Activated CD8-positive, alpha-beta memory T cell treated with anti-CD3 and anti-CD28 coated beads, Interleukin-2, amount 10 ng/mL, durations not matched to agents 7 days and 5 days (primary cell): Measurements from ENCODE around the gene RAF1. TPM values are rescaled to one million over a fixed set of nuclear protein-coding genes. Genes with fewer than 3 reads are reported as not detected.
"Not testable (repeated sequence)": the region's sequence is repeated elsewhere in the genome, so short reads cannot be mapped to it uniquely, and the experiment has no call there.

Experiments
- ATAC-seq: fragments of 150-1000 bp; cut with Tn5 transposase; one replicate; pipeline ENCODE4 v1.10.0; 2021; ENCODE audit warnings: moderate library complexity
- CTCF ChIA-PET: fragments of 350-600 bp; sonication (Branson Sonifier 250); formaldehyde crosslinking; loops from one replicate; lab custom pipeline; 2021; ENCODE audit warnings: antibody characterized with exemption; lab: Charles Lee
- DNase-seq: peaks from one replicate; pipeline ENCODE4 v3.0.0-alpha.2; 2020
- H3K27ac Mint-ChIP-seq: one replicate; pipeline ENCODE4 v1.8.0; 2021; ENCODE audit warnings: mild to moderate bottlenecking, mixed read lengths
- H3K27me3 Mint-ChIP-seq: one replicate; pipeline ENCODE4 v1.8.0; 2021; ENCODE audit warnings: mixed read lengths
- H3K36me3 Mint-ChIP-seq: one replicate; pipeline ENCODE4 v1.8.0; 2021; ENCODE audit warnings: mild to moderate bottlenecking, mixed read lengths
- H3K4me1 Mint-ChIP-seq: one replicate; pipeline ENCODE4 v1.8.0; 2021; ENCODE audit warnings: mixed read lengths
- H3K4me3 Mint-ChIP-seq: one replicate; pipeline ENCODE4 v1.8.0; 2021; ENCODE audit warnings: mild to moderate bottlenecking, moderate library complexity, mixed read lengths
- H3K9me3 Mint-ChIP-seq: one replicate; pipeline ENCODE4 v1.8.0; 2022; ENCODE audit warnings: low read depth, mixed read lengths
- total RNA-seq, 2 experiments: library from RNA; stranded (reverse); gene quantifications; one replicate each; pipeline ENCODE4 v1.2.3, GENCODE V29; 2021

The RAF1 gene
- total RNA-seq, 2 experiments from 2014 or later, result 92.4 to 96.8 TPM

DNA sequence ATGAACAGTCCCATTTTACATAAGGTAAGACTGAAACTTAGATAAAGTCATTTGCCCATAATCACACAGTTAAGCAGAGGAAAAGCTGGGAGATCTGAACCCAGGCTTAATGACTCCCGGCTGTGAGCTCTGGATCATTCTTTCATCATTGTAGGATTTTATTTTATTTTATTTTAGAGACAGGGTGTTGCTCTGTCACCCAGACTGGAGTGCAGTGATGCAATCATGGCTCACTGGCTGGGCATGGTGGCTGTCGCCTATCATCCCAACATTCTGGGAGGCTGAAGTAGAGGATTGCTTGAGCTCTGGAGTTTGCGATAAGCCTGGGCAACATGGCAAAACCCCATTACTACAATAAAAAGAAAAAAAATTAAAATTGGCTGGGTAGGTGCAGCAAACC lies 31.2 kb upstream of the RAF1 start:
- no peaks in the 10 kb centered on the region for H3K9me3 Mint-ChIP-seq
- no peaks in the 10 kb centered on the region for H3K4me1 Mint-ChIP-seq
- H3K27ac Mint-ChIP-seq, result no peak overlapping the region
- no peaks in the 10 kb centered on the region for H3K27me3 Mint-ChIP-seq
- ATAC-seq, result no peak
- H3K36me3 Mint-ChIP-seq, result no peaks in the 10 kb centered on the region
- H3K4me3 Mint-ChIP-seq, result no peak overlapping the region
- DNase-seq, result no peak
- CTCF ChIA-PET, result no interaction called here

DNA sequence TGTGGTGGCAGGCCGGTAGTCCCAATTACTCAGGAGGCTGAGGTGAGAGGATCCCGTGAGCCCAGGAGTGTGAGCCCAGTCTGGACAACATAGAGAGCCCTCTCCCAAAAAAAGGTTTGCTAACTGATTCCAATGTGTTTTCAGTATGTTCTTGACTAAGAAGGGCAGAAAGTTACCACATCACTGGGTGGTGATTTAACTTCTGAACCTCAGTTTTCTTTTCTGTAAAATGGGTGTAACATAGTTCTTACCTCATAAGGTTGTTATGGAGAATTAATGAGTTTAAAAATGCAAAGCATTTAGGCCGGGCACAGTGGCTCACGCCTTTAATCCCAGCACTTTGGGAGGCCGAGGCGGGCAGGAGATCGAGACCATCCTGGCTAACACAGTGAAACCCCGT lies 28.5 kb upstream of the RAF1 start:
- H3K36me3 Mint-ChIP-seq, result no peaks in the 10 kb centered on the region
- H3K9me3 Mint-ChIP-seq, result no peaks in the 10 kb centered on the region
- H3K27ac Mint-ChIP-seq, result no peak overlapping the region
- no peak for ATAC-seq
- H3K27me3 Mint-ChIP-seq, result peaks cover 6% of the 10 kb centered on the region
- no peak overlapping the region for H3K4me3 Mint-ChIP-seq
- H3K4me1 Mint-ChIP-seq, result no peaks in the 10 kb centered on the region
- DNase-seq, result no peak
- CTCF ChIA-PET, result no interaction called here

DNA sequence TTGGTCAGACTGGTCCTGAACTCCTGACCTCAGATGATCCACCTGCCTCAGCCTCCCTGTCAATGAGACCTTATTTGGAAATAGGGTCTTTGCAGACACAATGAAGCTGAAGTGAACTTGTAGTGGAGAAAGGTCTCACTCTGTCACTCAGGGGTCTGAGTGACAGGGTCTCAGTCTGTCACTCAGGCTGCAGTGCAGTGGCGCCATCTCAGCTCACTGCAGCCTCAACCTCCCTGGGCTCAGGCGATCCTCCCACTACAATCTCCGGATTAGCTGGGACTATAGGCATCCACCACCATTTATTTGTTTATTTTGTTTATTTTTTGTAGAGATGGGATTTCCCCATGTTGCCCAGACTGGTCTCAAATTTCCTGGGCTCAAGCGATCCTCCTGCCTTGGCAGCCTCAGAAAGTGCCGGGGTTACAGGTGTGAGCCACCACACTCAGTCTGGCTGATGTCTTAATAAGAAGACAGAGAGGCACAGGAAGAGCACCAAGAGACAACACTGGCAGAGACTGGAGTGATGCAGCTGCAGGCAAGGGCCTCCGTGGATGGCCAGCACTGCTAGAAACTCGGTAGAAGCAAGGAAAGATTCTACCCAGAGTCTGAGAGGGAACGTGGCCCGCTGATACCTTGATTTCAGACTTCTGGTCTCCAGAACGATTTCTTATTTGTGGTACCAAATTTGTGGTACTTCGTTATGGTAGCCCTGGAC lies 26.2 kb upstream of the RAF1 start:
- CTCF ChIA-PET, result no interaction called here
- H3K36me3 Mint-ChIP-seq, result no peaks in the 10 kb centered on the region
- ATAC-seq, result no peak
- no peak overlapping the region for H3K27ac Mint-ChIP-seq
- H3K4me3 Mint-ChIP-seq, result no peak overlapping the region
- no peaks in the 10 kb centered on the region for H3K4me1 Mint-ChIP-seq
- no peak for DNase-seq
- no peaks in the 10 kb centered on the region for H3K9me3 Mint-ChIP-seq
- peaks cover 6% of the 10 kb centered on the region for H3K27me3 Mint-ChIP-seq

DNA sequence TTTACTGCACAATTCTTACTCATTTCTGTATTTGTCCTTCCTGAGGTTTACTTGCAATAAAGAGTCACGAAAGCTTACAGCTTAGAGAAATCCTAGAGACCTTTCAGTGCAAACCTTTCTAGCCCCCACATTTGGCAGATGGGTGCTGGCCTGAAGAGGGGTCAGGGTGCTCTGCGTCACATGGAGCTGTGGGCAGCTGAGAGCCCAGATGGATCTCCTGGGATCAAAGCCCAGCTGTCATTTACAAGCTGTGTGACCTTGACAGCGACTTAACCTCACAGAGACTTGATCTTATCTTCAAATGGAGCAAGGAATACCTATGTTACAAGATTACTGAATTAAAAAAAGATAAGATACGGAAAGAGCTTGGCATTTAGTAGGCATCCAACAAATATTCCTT lies 24.0 kb upstream of the RAF1 start:
- H3K4me3 Mint-ChIP-seq, result no peak overlapping the region
- H3K9me3 Mint-ChIP-seq, result no peaks in the 10 kb centered on the region
- no peak overlapping the region for H3K27ac Mint-ChIP-seq
- H3K4me1 Mint-ChIP-seq, result no peaks in the 10 kb centered on the region
- peaks cover 6% of the 10 kb centered on the region for H3K27me3 Mint-ChIP-seq
- H3K36me3 Mint-ChIP-seq, result no peaks in the 10 kb centered on the region
- ATAC-seq, result no peak
- CTCF ChIA-PET, result no interaction called here
- DNase-seq, result no peak

DNA sequence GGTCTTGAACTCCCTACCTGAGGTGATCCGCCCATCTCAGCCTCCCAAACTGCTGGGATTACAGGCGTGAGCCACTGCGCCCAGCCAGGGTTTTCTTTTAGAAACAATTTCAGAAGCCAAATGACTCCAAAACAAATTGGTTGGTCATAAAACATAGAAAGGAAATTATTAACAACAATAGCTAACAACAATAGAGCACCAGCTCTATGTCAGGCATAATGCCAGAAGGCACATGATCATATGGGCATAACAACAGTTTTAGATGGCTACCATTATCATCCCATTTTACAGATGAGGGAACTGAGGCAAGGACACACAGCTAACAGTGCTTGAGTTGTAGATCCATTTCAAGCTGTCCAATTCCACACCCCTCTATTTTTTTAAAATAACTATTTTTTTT lies 22.2 kb upstream of the RAF1 start:
- H3K4me3 Mint-ChIP-seq, result no peak overlapping the region
- peaks cover 5% of the 10 kb centered on the region for H3K4me1 Mint-ChIP-seq
- H3K27ac Mint-ChIP-seq, result no peak overlapping the region
- H3K36me3 Mint-ChIP-seq, result no peaks in the 10 kb centered on the region
- no peaks in the 10 kb centered on the region for H3K9me3 Mint-ChIP-seq
- ATAC-seq (no peak), DNase-seq (no peak)
- CTCF ChIA-PET, result no interaction called here
- peaks cover 6% of the 10 kb centered on the region for H3K27me3 Mint-ChIP-seq

DNA sequence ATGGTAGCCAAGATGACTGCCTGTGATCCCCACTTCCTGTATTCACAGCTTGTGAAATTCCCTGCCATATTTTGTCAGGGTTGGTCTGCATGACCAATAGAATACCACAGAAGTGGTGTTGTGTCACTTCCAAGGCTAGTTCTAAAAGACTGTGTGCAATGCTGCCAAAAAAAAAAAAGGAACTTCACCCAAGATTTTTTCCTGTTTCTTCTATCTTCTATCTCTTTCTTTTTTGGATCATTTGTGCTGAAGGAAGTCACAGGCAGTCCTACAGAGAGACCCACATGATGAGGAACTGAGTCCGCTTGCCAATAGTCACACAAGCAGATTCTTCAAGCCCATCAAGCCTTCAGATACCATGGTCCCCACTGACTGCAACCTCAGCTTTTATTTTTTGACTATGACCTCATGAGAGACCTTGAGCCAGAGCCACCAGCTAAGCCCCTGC lies 18.1 kb upstream of the RAF1 start:
- Mint-ChIP-seq H3K27ac (no peak overlapping the region), H3K9me3 (no peaks in the 10 kb centered on the region), H3K4me1 (peaks cover 5% of the 10 kb centered on the region), H3K4me3 (no peak overlapping the region), H3K27me3 (no peaks in the 10 kb centered on the region), H3K36me3 (no peaks in the 10 kb centered on the region)
- CTCF ChIA-PET, result interaction anchor here (0.8 to 3.0 kb wide), 2 partner anchors 25 to 103 kb away, joined by 3 to 11 read pairs; no protein-coding TSS in a partner anchor
- ATAC-seq (no peak), DNase-seq (no peak)

DNA sequence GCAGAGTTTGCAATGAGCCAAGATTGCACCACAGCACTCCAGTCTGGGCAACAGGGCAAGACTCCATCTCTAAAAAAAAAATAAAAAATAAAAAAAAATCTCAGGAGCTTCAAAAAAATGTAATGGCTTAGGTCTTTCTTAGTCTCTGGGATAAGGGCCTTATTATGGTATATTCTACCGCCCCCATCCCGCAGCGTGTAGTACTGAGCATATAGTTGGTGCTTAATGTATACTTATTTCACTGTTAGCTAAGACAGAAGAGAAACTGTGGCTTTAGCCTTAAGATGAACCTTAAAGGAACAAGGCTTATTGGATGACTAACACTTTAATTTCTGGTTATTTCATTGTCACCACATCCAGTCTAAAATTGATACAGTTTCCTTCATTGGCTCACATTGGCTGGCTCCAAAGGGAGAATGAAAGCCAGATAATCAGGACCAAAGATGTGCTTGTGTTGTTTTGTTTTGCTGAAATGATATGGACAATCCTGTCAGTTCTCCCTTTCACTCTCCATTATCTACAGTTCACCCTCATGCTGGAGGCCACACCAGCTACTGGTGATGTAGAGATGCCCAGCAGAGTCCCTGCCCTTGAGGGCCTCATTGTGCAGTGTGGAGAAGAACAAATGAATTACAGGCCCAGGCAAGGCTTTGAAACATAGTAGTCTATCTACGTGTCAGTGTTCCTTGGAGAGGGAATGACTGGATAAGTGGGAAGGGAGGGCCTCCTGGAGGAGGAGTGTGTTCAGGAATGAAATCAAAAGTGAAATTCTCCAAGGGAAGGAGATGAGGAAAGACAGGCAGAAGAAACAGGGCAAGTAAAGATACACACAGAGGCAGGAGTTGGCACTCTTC lies 17.4 kb upstream of the RAF1 start:
- ATAC-seq (no peak), DNase-seq (no peak)
- Mint-ChIP-seq H3K4me3 (no peak overlapping the region), H3K4me1 (peaks cover 5% of the 10 kb centered on the region), H3K36me3 (no peaks in the 10 kb centered on the region), H3K9me3 (no peaks in the 10 kb centered on the region), H3K27ac (no peak overlapping the region), H3K27me3 (no peaks in the 10 kb centered on the region)
- CTCF ChIA-PET, result interaction anchor here (0.8 kb wide), 1 partner anchor 103 kb away, joined by 3 read pairs; no protein-coding TSS in a partner anchor

DNA sequence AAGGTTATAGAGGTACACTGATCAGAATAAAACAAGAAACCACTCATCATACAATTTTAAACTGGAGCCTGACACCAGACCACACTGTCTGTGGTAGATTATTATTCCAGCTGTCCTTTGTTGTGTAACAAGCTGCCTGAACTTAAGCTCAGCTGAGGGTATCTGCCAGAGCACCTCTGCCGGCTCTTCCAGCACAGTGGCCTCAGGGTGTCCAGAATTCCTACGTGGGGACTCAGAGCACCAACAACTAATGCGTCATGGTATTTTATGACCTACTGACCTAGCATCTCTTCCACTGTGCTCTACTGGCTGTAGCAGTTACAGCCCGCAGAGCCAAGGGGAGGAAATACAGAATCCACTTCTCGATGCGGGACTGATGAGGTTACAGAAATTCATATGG lies 15.6 kb upstream of the RAF1 start:
- Mint-ChIP-seq H3K36me3 (no peaks in the 10 kb centered on the region), H3K4me3 (no peak overlapping the region), H3K27ac (no peak overlapping the region), H3K27me3 (no peaks in the 10 kb centered on the region), H3K9me3 (no peaks in the 10 kb centered on the region), H3K4me1 (peaks cover 5% of the 10 kb centered on the region)
- CTCF ChIA-PET, result interaction anchor here (0.6 kb wide), 1 partner anchor 115 kb away, joined by 3 read pairs; no protein-coding TSS in a partner anchor
- ATAC-seq, result no peak
- no peak for DNase-seq

DNA sequence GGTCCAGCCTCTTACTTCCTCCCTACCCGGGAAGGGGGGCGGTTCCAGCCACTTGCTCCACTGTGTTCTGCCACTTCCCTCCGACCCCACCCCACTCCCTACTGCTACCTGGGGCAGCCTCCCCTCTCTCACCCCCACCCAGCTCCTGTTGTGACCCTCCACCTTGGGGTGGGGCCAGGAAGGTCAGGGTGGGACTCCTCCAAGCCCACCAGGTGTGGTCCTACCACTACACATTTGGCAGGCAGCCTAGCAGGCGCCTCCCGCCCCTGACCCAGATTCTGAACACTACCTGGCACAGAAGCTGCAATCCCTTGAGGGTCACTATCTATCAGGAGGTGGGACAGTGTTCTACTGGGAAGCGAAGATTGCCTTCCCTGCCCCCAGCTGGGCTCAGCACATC lies 13.7 kb upstream of the RAF1 start:
- Mint-ChIP-seq H3K4me1 (peaks cover 5% of the 10 kb centered on the region), H3K9me3 (no peaks in the 10 kb centered on the region), H3K4me3 (no peak overlapping the region), H3K27me3 (no peaks in the 10 kb centered on the region), H3K36me3 (no peaks in the 10 kb centered on the region), H3K27ac (no peak overlapping the region)
- CTCF ChIA-PET, result no interaction called here
- ATAC-seq (no peak), DNase-seq (no peak)

DNA sequence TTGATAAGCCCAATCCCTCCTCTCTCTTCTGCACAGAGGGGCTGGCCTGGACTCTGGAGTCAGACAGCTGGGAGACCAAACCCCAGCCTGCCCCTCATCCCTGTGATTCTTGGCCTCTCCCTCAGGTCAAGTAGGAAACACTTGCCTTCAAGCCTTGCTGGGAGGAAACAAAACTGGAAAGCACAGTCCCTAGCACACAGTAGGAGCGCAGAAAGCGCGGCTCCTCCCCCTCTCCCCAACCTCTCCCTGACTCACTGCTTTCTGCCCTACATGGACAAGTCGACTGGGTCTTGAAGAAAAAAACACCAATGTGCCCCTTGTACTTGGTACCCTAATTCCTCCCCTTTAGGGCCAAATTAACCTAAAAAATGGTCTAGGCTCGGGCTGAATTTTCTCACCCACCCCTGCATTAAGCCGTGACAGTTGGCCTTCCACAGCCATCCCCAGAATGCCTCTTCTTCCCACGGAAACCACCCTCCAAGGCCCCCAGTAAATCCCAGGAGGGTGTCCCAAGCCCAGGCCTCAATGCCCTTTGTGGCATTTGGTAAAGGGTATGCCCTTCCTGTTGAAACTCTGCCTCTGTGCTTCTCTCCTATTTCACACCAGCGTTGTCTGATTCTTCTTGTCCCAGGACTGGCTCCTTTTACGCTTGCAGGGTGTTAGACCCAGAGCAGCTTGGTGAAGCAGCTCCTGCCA lies 11.3 kb upstream of the RAF1 start:
- Mint-ChIP-seq H3K36me3 (no peaks in the 10 kb centered on the region), H3K27me3 (no peaks in the 10 kb centered on the region), H3K4me3 (no peak overlapping the region), H3K4me1 (no peaks in the 10 kb centered on the region), H3K27ac (no peak overlapping the region), H3K9me3 (no peaks in the 10 kb centered on the region)
- no peak for DNase-seq
- no peak for ATAC-seq
- CTCF ChIA-PET, result interaction anchor here (0.5 to 0.9 kb wide), 2 partner anchors 98 to 1544 kb away, joined by 3 to 4 read pairs; no protein-coding TSS in a partner anchor

DNA sequence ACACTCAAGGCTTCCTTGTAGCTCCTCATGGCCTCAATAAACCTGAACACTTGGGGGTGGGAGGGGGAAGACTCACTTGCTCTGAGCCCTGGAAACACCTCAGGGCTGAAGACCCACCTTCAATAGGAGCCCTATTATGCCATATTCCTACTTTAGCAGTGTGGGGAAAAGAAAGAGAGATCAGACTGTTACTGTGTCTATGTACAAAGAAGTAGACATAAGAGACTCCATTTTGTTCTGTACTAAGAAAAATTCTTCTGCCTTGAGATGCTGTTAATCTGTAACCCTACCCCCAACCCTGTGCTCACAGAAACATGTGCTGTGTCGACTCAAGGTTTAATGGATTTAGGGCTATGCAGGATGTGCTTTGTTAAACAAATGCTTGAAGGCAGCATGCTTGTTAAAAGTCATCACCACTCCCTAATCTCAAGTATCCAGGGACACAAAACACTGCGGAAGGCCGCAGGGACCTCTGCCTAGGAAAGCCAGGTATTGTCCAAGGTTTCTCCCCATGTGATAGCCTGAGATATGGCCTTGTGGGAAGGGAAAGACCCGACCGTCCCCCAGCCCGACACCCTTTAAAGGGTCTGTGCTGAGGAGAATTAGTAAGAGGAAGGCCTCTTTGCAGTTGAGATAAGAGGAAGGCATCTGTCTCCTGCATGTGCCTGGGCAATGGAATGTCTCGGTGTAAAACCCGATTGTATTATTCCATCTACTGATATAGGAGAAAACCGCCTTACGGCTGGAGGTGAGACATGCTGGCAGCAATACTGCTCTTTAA lies 10.2 kb upstream of the RAF1 start:
- H3K4me1 Mint-ChIP-seq, H3K36me3 Mint-ChIP-seq, CTCF ChIA-PET, H3K4me3 Mint-ChIP-seq, H3K27me3 Mint-ChIP-seq, DNase-seq, H3K9me3 Mint-ChIP-seq, ATAC-seq, H3K27ac Mint-ChIP-seq: not testable (repeated sequence)

DNA sequence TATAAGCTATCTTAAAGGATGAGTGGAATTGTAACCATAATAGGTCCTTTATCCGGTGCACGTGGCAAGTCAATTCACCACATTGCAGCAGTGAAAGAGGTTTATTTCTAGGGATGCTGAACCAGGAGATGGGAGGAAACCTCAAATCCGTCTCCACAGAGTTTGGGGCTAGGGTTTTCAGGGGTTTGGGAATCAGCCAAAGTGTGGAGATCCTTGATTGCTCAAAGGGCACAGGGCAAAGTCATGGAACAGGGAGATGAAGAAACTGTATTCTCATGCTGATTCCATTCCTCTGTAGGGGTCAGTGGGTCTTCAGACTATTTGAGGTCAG lies 7.2 kb upstream of the RAF1 start:
- CTCF ChIA-PET, result no interaction called here
- Mint-ChIP-seq H3K9me3 (no peaks in the 10 kb centered on the region), H3K27me3 (no peaks in the 10 kb centered on the region), H3K4me3 (no peak overlapping the region), H3K27ac (no peak overlapping the region), H3K36me3 (no peaks in the 10 kb centered on the region), H3K4me1 (no peaks in the 10 kb centered on the region)
- ATAC-seq (no peak), DNase-seq (no peak)
